Measurements from ENCODE around the gene GPR162. TPM values are rescaled to one million over a fixed set of nuclear protein-coding genes. Genes with fewer than 3 reads are reported as not detected.

GPR162 gene
- total RNA-seq, 6 experiments from 2014 or later = 0.37 to 3.1 (median 2.1) TPM

- Histone ChIP-seq H3K4me3 (no peak overlapping the region), H3K9me3 (no peaks in the 10 kb centered on the region), H3K4me1 (peaks cover 0 to 14% (median 5%) of the 10 kb centered on the region in 4 donors), H3K36me3 (peaks cover 0 to 46% (median 20%) of the 10 kb centered on the region in 4 donors), H3K27ac (no peak overlapping the region), H3K27me3 (no peaks in the 10 kb centered on the region)
- ATAC-seq (no peak), DNase-seq (no peak)
- intact Hi-C loops (cut with DNase I) = no loop called here
- TF ChIP-seq POLR2A (IDR thresholded peaks at IDR 0.05) (no peak), CTCF (IDR thresholded peaks at IDR 0.05) (no peak)
- WGBS (ENCODE audit: insufficient coverage, low coverage, low lambda C conversion rate, missing lambda C conversion rate) = 96% methylated on average over 10 of the region's 14 CpGs
Observed at GRCh38 chr12:6855322-6855721, 33.7 kb downstream of the GPR162 start.

- 100% methylated on average over 2 of the region's 2 CpGs for WGBS (ENCODE audit: insufficient coverage, low coverage, low lambda C conversion rate, missing lambda C conversion rate)
- H3K36me3 ChIP-seq = peaks cover 0 to 73% (median 31%) of the 10 kb centered on the region in 4 donors
- H3K4me1 ChIP-seq = peaks cover 0 to 5% (median under 1%) of the 10 kb centered on the region in 4 donors
- ATAC-seq = no peak
- intact Hi-C loops (cut with DNase I) = no loop called here
- no peak overlapping the region for H3K4me3 ChIP-seq
- no peaks in the 10 kb centered on the region for H3K27me3 ChIP-seq
- H3K27ac ChIP-seq = no peak overlapping the region
- TF ChIP-seq POLR2A (IDR thresholded peaks at IDR 0.05) (no peak), CTCF (IDR thresholded peaks at IDR 0.05) (no peak)
- H3K9me3 ChIP-seq = no peaks in the 10 kb centered on the region
- no peak for DNase-seq
Observed at GRCh38 chr12:6858799-6859198, 37.2 kb downstream of the GPR162 start.

GRCh38 chr12:6860116-6860515 lies 38.5 kb downstream of the GPR162 start:
- TF ChIP-seq POLR2A (IDR thresholded peaks at IDR 0.05) = no peak
- no peak for TF ChIP-seq CTCF (IDR thresholded peaks at IDR 0.05)
- peaks cover 0 to 73% (median 31%) of the 10 kb centered on the region in 4 donors for H3K36me3 ChIP-seq
- H3K27me3 ChIP-seq = no peaks in the 10 kb centered on the region
- DNase-seq = peak in 1 of 3 donors; percentile 8
- WGBS (ENCODE audit: insufficient coverage, low coverage, low lambda C conversion rate, missing lambda C conversion rate) = 100% methylated on average over 1 of the region's 9 CpGs
- no peaks in the 10 kb centered on the region for H3K9me3 ChIP-seq
- no peak for ATAC-seq
- H3K4me3 ChIP-seq = no peak overlapping the region
- H3K27ac ChIP-seq = no peak overlapping the region
- intact Hi-C loops (cut with DNase I) = no loop called here
- H3K4me1 ChIP-seq = no peaks in the 10 kb centered on the region

- H3K27ac ChIP-seq = no peak overlapping the region
- WGBS (ENCODE audit: insufficient coverage, low coverage, low lambda C conversion rate, missing lambda C conversion rate) = 67% methylated on average over 1 of the region's 7 CpGs
- ATAC-seq = no peak
- H3K36me3 ChIP-seq = peaks cover 0 to 67% (median 31%) of the 10 kb centered on the region in 4 donors
- H3K27me3 ChIP-seq = no peaks in the 10 kb centered on the region
- H3K9me3 ChIP-seq = no peaks in the 10 kb centered on the region
- TF ChIP-seq CTCF (IDR thresholded peaks at IDR 0.05) = no peak
- TF ChIP-seq POLR2A (IDR thresholded peaks at IDR 0.05) = no peak
- intact Hi-C loops (cut with DNase I) = no loop called here
- H3K4me3 ChIP-seq = no peak overlapping the region
- peak in 1 of 3 donors; percentile 14 for DNase-seq
- no peaks in the 10 kb centered on the region for H3K4me1 ChIP-seq
Observed at GRCh38 chr12:6860942-6861341, 39.3 kb downstream of the GPR162 start.

- TF ChIP-seq CTCF (IDR thresholded peaks at IDR 0.05) (no peak), POLR2A (IDR thresholded peaks at IDR 0.05) (no peak)
- H3K9me3 ChIP-seq = no peaks in the 10 kb centered on the region
- WGBS (ENCODE audit: insufficient coverage, low coverage, low lambda C conversion rate, missing lambda C conversion rate) = no CpG with 5 or more reads among the region's 9 CpGs
- peaks cover 0 to 63% (median 31%) of the 10 kb centered on the region in 4 donors for H3K36me3 ChIP-seq
- peak in 1 of 3 donors; percentile 13 for DNase-seq
- H3K4me3 ChIP-seq = no peak overlapping the region
- intact Hi-C loops (cut with DNase I) = no loop called here
- peaks cover 0 to under 1% (median 0%) of the 10 kb centered on the region in 4 donors for H3K4me1 ChIP-seq
- no peak overlapping the region for H3K27ac ChIP-seq
- no peak for ATAC-seq
- H3K27me3 ChIP-seq = no peaks in the 10 kb centered on the region
Observed at GRCh38 chr12:6861391-6861790, 39.8 kb downstream of the GPR162 start.

All from right lobe of liver (tissue), 6 donors.